Measurements from ENCODE around the gene LDLRAD4. TPM values are rescaled to one million over a fixed set of nuclear protein-coding genes. Genes with fewer than 3 reads are reported as not detected.
A peak's percentile ranks its signal among the peaks of the same experiment; 100 is the strongest.

Gene LDLRAD4
- total RNA-seq, 1 experiment from 2014 or later = 204 TPM

- Histone ChIP-seq H3K9me2 (replicated peaks; ENCODE audit: insufficient read depth, low read length) (no peaks in the 10 kb centered on the region), H4K20me1 (ENCODE audit: insufficient read depth, low read depth, low read length) (no peaks in the 10 kb centered on the region), H3K4me2 (ENCODE audit: low read depth, low read length, poor library complexity, severe bottlenecking) (peak overlapping the region; percentile 71), H2AFZ (ENCODE audit: low read length) (no peak overlapping the region; the same call in 1 of the 2 replicates), H3K36me3 (ENCODE audit: insufficient read depth, low read length) (no peaks in the 10 kb centered on the region), H3K9me3 (ENCODE audit: low read length) (no peaks in the 10 kb centered on the region), H3K27ac (ENCODE audit: low read length) (peak overlapping the region; percentile 99), H3K4me3 (ENCODE audit: low read length) (no peak overlapping the region), H3K9ac (ENCODE audit: low read length) (peak overlapping the region; percentile 57; the same call in 1 of the 2 replicates), H3K27me3 (ENCODE audit: low read length) (no peaks in the 10 kb centered on the region), H3K79me2 (ENCODE audit: low read length) (no peaks in the 10 kb centered on the region), H3K4me1 (ENCODE audit: low read length) (peaks cover 52% of the 10 kb centered on the region)
- no peak for DNase-seq
Observed at GRCh38 chr18:13576598-13576997, 358.0 kb downstream of the LDLRAD4 start.

GRCh38 chr18:13577091-13577697, 358.6 kb downstream of the LDLRAD4 start:
- no peaks in the 10 kb centered on the region for H3K9me2 ChIP-seq (replicated peaks; ENCODE audit: insufficient read depth, low read length)
- peak; percentile 80 for DNase-seq
- peak overlapping the region; percentile 37 for H3K4me3 ChIP-seq (ENCODE audit: low read length)
- peaks cover 58% of the 10 kb centered on the region for H3K4me1 ChIP-seq (ENCODE audit: low read length)
- no peaks in the 10 kb centered on the region for H3K36me3 ChIP-seq (ENCODE audit: insufficient read depth, low read length)
- peak overlapping the region; percentile 57 for H3K9ac ChIP-seq (ENCODE audit: low read length)
- no peaks in the 10 kb centered on the region for H3K9me3 ChIP-seq (ENCODE audit: low read length)
- H4K20me1 ChIP-seq (ENCODE audit: insufficient read depth, low read depth, low read length) = no peaks in the 10 kb centered on the region
- peak overlapping the region; percentile 29; the same call in 1 of the 2 replicates for H2AFZ ChIP-seq (ENCODE audit: low read length)
- H3K79me2 ChIP-seq (ENCODE audit: low read length) = no peaks in the 10 kb centered on the region
- H3K4me2 ChIP-seq (ENCODE audit: low read depth, low read length, poor library complexity, severe bottlenecking) = peak overlapping the region; percentile 71
- H3K27me3 ChIP-seq (ENCODE audit: low read length) = no peaks in the 10 kb centered on the region
- peak overlapping the region; percentile 99 for H3K27ac ChIP-seq (ENCODE audit: low read length)

- Histone ChIP-seq H3K27ac (ENCODE audit: low read length) (peak overlapping the region; percentile 99), H3K9ac (ENCODE audit: low read length) (peak overlapping the region; percentile 57), H3K9me3 (ENCODE audit: low read length) (no peaks in the 10 kb centered on the region), H3K27me3 (ENCODE audit: low read length) (no peaks in the 10 kb centered on the region), H3K4me1 (ENCODE audit: low read length) (peaks cover 64% of the 10 kb centered on the region), H3K4me2 (ENCODE audit: low read depth, low read length, poor library complexity, severe bottlenecking) (peak overlapping the region; percentile 71), H3K9me2 (replicated peaks; ENCODE audit: insufficient read depth, low read length) (no peaks in the 10 kb centered on the region), H3K4me3 (ENCODE audit: low read length) (peak overlapping the region; percentile 37), H3K79me2 (ENCODE audit: low read length) (no peaks in the 10 kb centered on the region), H3K36me3 (ENCODE audit: insufficient read depth, low read length) (no peaks in the 10 kb centered on the region), H4K20me1 (ENCODE audit: insufficient read depth, low read depth, low read length) (no peaks in the 10 kb centered on the region), H2AFZ (ENCODE audit: low read length) (peak overlapping the region; percentile 29; the same call in 1 of the 2 replicates)
- no peak for DNase-seq
Observed at GRCh38 chr18:13577781-13578180, 359.2 kb downstream of the LDLRAD4 start.

GRCh38 chr18:13578400-13578799, 359.8 kb downstream of the LDLRAD4 start:
- Histone ChIP-seq H3K4me2 (ENCODE audit: low read depth, low read length, poor library complexity, severe bottlenecking) (peak overlapping the region; percentile 71), H3K4me3 (ENCODE audit: low read length) (peak overlapping the region; percentile 37)

GRCh38 chr18:13579874-13580273, 361.3 kb downstream of the LDLRAD4 start:
- Histone ChIP-seq H3K79me2 (ENCODE audit: low read length) (no peaks in the 10 kb centered on the region), H3K9ac (ENCODE audit: low read length) (peak overlapping the region; percentile 76), H3K27ac (ENCODE audit: low read length) (peak overlapping the region; percentile 99), H3K27me3 (ENCODE audit: low read length) (no peaks in the 10 kb centered on the region), H3K36me3 (ENCODE audit: insufficient read depth, low read length) (no peaks in the 10 kb centered on the region), H2AFZ (ENCODE audit: low read length) (peak overlapping the region; percentile 59; the same call in 1 of the 2 replicates), H3K4me3 (ENCODE audit: low read length) (peak overlapping the region; percentile 55), H3K4me2 (ENCODE audit: low read depth, low read length, poor library complexity, severe bottlenecking) (peak overlapping the region; percentile 71), H3K4me1 (ENCODE audit: low read length) (peaks cover 84% of the 10 kb centered on the region), H3K9me2 (replicated peaks; ENCODE audit: insufficient read depth, low read length) (no peaks in the 10 kb centered on the region), H4K20me1 (ENCODE audit: insufficient read depth, low read depth, low read length) (no peaks in the 10 kb centered on the region), H3K9me3 (ENCODE audit: low read length) (no peaks in the 10 kb centered on the region)
- peak; percentile 69 for DNase-seq

More at GRCh38 chr18:13578400-13578799, 359.8 kb downstream of the LDLRAD4 start:
- DNase-seq = peak; percentile 84
- Histone ChIP-seq H3K36me3 (ENCODE audit: insufficient read depth, low read length) (no peaks in the 10 kb centered on the region), H2AFZ (ENCODE audit: low read length) (no peak overlapping the region), H4K20me1 (ENCODE audit: insufficient read depth, low read depth, low read length) (no peaks in the 10 kb centered on the region), H3K9ac (ENCODE audit: low read length) (peak overlapping the region; percentile 57), H3K79me2 (ENCODE audit: low read length) (no peaks in the 10 kb centered on the region), H3K27ac (ENCODE audit: low read length) (peak overlapping the region; percentile 99), H3K4me1 (ENCODE audit: low read length) (peaks cover 70% of the 10 kb centered on the region), H3K9me3 (ENCODE audit: low read length) (no peaks in the 10 kb centered on the region), H3K27me3 (ENCODE audit: low read length) (no peaks in the 10 kb centered on the region), H3K9me2 (replicated peaks; ENCODE audit: insufficient read depth, low read length) (no peaks in the 10 kb centered on the region)

- Histone ChIP-seq H4K20me1 (ENCODE audit: insufficient read depth, low read depth, low read length) (no peaks in the 10 kb centered on the region), H3K9me3 (ENCODE audit: low read length) (no peaks in the 10 kb centered on the region), H3K27me3 (ENCODE audit: low read length) (no peaks in the 10 kb centered on the region), H3K36me3 (ENCODE audit: insufficient read depth, low read length) (no peaks in the 10 kb centered on the region), H2AFZ (ENCODE audit: low read length) (peak overlapping the region; percentile 59; the same call in 1 of the 2 replicates), H3K9me2 (replicated peaks; ENCODE audit: insufficient read depth, low read length) (no peaks in the 10 kb centered on the region), H3K4me3 (ENCODE audit: low read length) (peak overlapping the region; percentile 55), H3K4me2 (ENCODE audit: low read depth, low read length, poor library complexity, severe bottlenecking) (peak overlapping the region; percentile 71), H3K27ac (ENCODE audit: low read length) (peak overlapping the region; percentile 99), H3K4me1 (ENCODE audit: low read length) (peaks cover 89% of the 10 kb centered on the region), H3K79me2 (ENCODE audit: low read length) (no peaks in the 10 kb centered on the region), H3K9ac (ENCODE audit: low read length) (peak overlapping the region; percentile 76)
- DNase-seq = no peak
Observed at GRCh38 chr18:13580351-13580750, 361.8 kb downstream of the LDLRAD4 start.

GRCh38 chr18:13580991-13581390, 362.4 kb downstream of the LDLRAD4 start:
- H3K79me2 ChIP-seq (ENCODE audit: low read length) = no peaks in the 10 kb centered on the region
- no peaks in the 10 kb centered on the region for H3K9me3 ChIP-seq (ENCODE audit: low read length)
- no peaks in the 10 kb centered on the region for H3K27me3 ChIP-seq (ENCODE audit: low read length)
- H3K9ac ChIP-seq (ENCODE audit: low read length) = peak overlapping the region; percentile 76
- peak; percentile 81 for DNase-seq
- peaks cover 95% of the 10 kb centered on the region for H3K4me1 ChIP-seq (ENCODE audit: low read length)
- no peaks in the 10 kb centered on the region for H3K9me2 ChIP-seq (replicated peaks; ENCODE audit: insufficient read depth, low read length)
- peak overlapping the region; percentile 24; the same call in 1 of the 2 replicates for H2AFZ ChIP-seq (ENCODE audit: low read length)
- peak overlapping the region; percentile 99 for H3K27ac ChIP-seq (ENCODE audit: low read length)
- no peaks in the 10 kb centered on the region for H3K36me3 ChIP-seq (ENCODE audit: insufficient read depth, low read length)
- no peaks in the 10 kb centered on the region for H4K20me1 ChIP-seq (ENCODE audit: insufficient read depth, low read depth, low read length)
- H3K4me2 ChIP-seq (ENCODE audit: low read depth, low read length, poor library complexity, severe bottlenecking) = peak overlapping the region; percentile 71
- peak overlapping the region; percentile 55 for H3K4me3 ChIP-seq (ENCODE audit: low read length)

- DNase-seq = peak; percentile 76
- no peaks in the 10 kb centered on the region for H3K9me3 ChIP-seq (ENCODE audit: low read length)
- H3K36me3 ChIP-seq (ENCODE audit: insufficient read depth, low read length) = no peaks in the 10 kb centered on the region
- no peaks in the 10 kb centered on the region for H3K79me2 ChIP-seq (ENCODE audit: low read length)
- peak overlapping the region; percentile 55 for H3K4me3 ChIP-seq (ENCODE audit: low read length)
- peaks cover 99% of the 10 kb centered on the region for H3K4me1 ChIP-seq (ENCODE audit: low read length)
- H3K27me3 ChIP-seq (ENCODE audit: low read length) = no peaks in the 10 kb centered on the region
- peak overlapping the region; percentile 24; the same call in 1 of the 2 replicates for H2AFZ ChIP-seq (ENCODE audit: low read length)
- peak overlapping the region; percentile 71 for H3K4me2 ChIP-seq (ENCODE audit: low read depth, low read length, poor library complexity, severe bottlenecking)
- peak overlapping the region; percentile 99 for H3K27ac ChIP-seq (ENCODE audit: low read length)
- H3K9me2 ChIP-seq (replicated peaks; ENCODE audit: insufficient read depth, low read length) = no peaks in the 10 kb centered on the region
- no peaks in the 10 kb centered on the region for H4K20me1 ChIP-seq (ENCODE audit: insufficient read depth, low read depth, low read length)
- H3K9ac ChIP-seq (ENCODE audit: low read length) = peak overlapping the region; percentile 76
Observed at GRCh38 chr18:13581496-13582177, 363.1 kb downstream of the LDLRAD4 start.

All from Karpas-422 (cell line).